ENCODE results near the gene ZNF865.
"Not testable (repeated sequence)": the region's sequence is repeated elsewhere in the genome, so short reads cannot be mapped to it uniquely, and the experiment has no call there.

DNA sequence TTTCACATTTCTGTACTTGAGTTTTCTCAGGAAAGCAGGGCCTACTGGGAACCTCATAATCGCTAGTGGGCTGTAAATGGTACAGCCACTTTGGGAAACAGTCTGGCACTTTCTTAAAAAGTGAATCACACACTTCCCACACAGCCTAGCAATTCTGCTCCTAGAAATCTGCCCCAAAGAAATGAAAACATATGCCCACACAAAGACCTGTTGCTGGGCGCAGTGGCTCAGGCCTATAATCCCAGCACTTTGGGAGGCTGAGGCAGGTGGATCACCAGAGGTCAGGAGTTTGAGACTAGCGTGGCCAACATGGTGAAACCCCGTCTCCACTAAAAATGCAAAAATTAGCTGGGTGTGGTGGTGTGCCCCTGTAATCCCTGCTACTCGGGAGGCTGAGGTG is 36.0 kb upstream of the ZNF865 start:
- TF ChIP-seq, protein P1, sequence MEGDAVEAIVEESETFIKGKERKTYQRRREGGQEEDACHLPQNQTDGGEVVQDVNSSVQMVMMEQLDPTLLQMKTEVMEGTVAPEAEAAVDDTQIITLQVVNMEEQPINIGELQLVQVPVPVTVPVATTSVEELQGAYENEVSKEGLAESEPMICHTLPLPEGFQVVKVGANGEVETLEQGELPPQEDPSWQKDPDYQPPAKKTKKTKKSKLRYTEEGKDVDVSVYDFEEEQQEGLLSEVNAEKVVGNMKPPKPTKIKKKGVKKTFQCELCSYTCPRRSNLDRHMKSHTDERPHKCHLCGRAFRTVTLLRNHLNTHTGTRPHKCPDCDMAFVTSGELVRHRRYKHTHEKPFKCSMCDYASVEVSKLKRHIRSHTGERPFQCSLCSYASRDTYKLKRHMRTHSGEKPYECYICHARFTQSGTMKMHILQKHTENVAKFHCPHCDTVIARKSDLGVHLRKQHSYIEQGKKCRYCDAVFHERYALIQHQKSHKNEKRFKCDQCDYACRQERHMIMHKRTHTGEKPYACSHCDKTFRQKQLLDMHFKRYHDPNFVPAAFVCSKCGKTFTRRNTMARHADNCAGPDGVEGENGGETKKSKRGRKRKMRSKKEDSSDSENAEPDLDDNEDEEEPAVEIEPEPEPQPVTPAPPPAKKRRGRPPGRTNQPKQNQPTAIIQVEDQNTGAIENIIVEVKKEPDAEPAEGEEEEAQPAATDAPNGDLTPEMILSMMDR (IDR thresholded peaks at IDR 0.05) = not testable (repeated sequence)
- TF ChIP-seq POLR2A, EP300 (IDR thresholded peaks at IDR 0.05): not testable (repeated sequence)

All from ovary (tissue), 3 donors.